ENCODE results near the gene CCL5. TPM values are rescaled to one million over a fixed set of nuclear protein-coding genes. Genes with fewer than 3 reads are reported as not detected.

The CCL5 gene
- total RNA-seq, 1 experiment from 2014 or later = 7.0 TPM

GRCh38 chr17:35867574-35867973, 12.6 kb downstream of the CCL5 start:
- TF ChIP-seq CTCF (IDR thresholded peaks at IDR 0.05; ENCODE audit: unreplicated experiment) = no peak
- Mint-ChIP-seq H3K27me3 (ENCODE audit: unreplicated experiment) (no peaks in the 10 kb centered on the region), H3K4me3 (ENCODE audit: low read depth, unreplicated experiment) (no peak overlapping the region), H3K27ac (ENCODE audit: unreplicated experiment) (no peak overlapping the region), H3K4me1 (ENCODE audit: low read depth, unreplicated experiment) (no peaks in the 10 kb centered on the region), H3K9me3 (ENCODE audit: low read depth, unreplicated experiment) (no peaks in the 10 kb centered on the region), H3K36me3 (ENCODE audit: insufficient read depth, unreplicated experiment) (no peaks in the 10 kb centered on the region)
- no peak for DNase-seq
- intact Hi-C loops (cut with micrococcal nuclease; ENCODE audit: unreplicated experiment) = no loop called here
- BruUV-seq (replicated peaks) = no TSS peak
- CTCF ChIA-PET = no interaction called here

GRCh38 chr17:35866341-35866950, 13.7 kb downstream of the CCL5 start:
- no TSS peak for BruUV-seq (replicated peaks)
- CTCF ChIA-PET = no interaction called here

GRCh38 chr17:35865412-35866340, 14.5 kb downstream of the CCL5 start:
- TF ChIP-seq CTCF (IDR thresholded peaks at IDR 0.05; ENCODE audit: unreplicated experiment) = no peak
- BruUV-seq (replicated peaks) = no TSS peak
- Mint-ChIP-seq H3K9me3 (ENCODE audit: low read depth, unreplicated experiment) (no peaks in the 10 kb centered on the region), H3K4me1 (ENCODE audit: low read depth, unreplicated experiment) (no peaks in the 10 kb centered on the region), H3K27ac (ENCODE audit: unreplicated experiment) (no peak overlapping the region), H3K27me3 (ENCODE audit: unreplicated experiment) (no peaks in the 10 kb centered on the region), H3K36me3 (ENCODE audit: insufficient read depth, unreplicated experiment) (no peaks in the 10 kb centered on the region), H3K4me3 (ENCODE audit: low read depth, unreplicated experiment) (no peak overlapping the region)
- DNase-seq = no peak
- CTCF ChIA-PET = no interaction called here
- intact Hi-C loops (cut with micrococcal nuclease; ENCODE audit: unreplicated experiment) = no loop called here

More at GRCh38 chr17:35866341-35866950, 13.7 kb downstream of the CCL5 start:
- Mint-ChIP-seq H3K36me3 (ENCODE audit: insufficient read depth, unreplicated experiment) (no peaks in the 10 kb centered on the region), H3K27me3 (ENCODE audit: unreplicated experiment) (no peaks in the 10 kb centered on the region), H3K4me1 (ENCODE audit: low read depth, unreplicated experiment) (no peaks in the 10 kb centered on the region), H3K9me3 (ENCODE audit: low read depth, unreplicated experiment) (no peaks in the 10 kb centered on the region), H3K27ac (ENCODE audit: unreplicated experiment) (no peak overlapping the region), H3K4me3 (ENCODE audit: low read depth, unreplicated experiment) (no peak overlapping the region)
- TF ChIP-seq CTCF (IDR thresholded peaks at IDR 0.05; ENCODE audit: unreplicated experiment) = no peak
- DNase-seq = no peak
- intact Hi-C loops (cut with micrococcal nuclease; ENCODE audit: unreplicated experiment) = no loop called here

- H3K27ac Mint-ChIP-seq (ENCODE audit: unreplicated experiment) = no peak overlapping the region
- H3K4me1 Mint-ChIP-seq (ENCODE audit: low read depth, unreplicated experiment) = no peaks in the 10 kb centered on the region
- CTCF ChIA-PET = no interaction called here
- no peaks in the 10 kb centered on the region for H3K27me3 Mint-ChIP-seq (ENCODE audit: unreplicated experiment)
- H3K4me3 Mint-ChIP-seq (ENCODE audit: low read depth, unreplicated experiment) = no peak overlapping the region
- intact Hi-C loops (cut with micrococcal nuclease; ENCODE audit: unreplicated experiment) = no loop called here
- no peaks in the 10 kb centered on the region for H3K9me3 Mint-ChIP-seq (ENCODE audit: low read depth, unreplicated experiment)
- no peaks in the 10 kb centered on the region for H3K36me3 Mint-ChIP-seq (ENCODE audit: insufficient read depth, unreplicated experiment)
- no peak for TF ChIP-seq CTCF (IDR thresholded peaks at IDR 0.05; ENCODE audit: unreplicated experiment)
- DNase-seq = no peak
- no TSS peak for BruUV-seq (replicated peaks)
Observed at GRCh38 chr17:35864853-35865252, 15.3 kb downstream of the CCL5 start.
